ENCODE data around the gene MYOM1.

- TF ChIP-seq EZH2phosphoT487 (IDR thresholded peaks at IDR 0.05; ENCODE audit: borderline replicate concordance, low read length) = no peak
- TF ChIP-seq CTCF (IDR thresholded peaks at IDR 0.05; ENCODE audit: low read depth, low read length, poor library complexity, severe bottlenecking) = no peak
Measured at GRCh38 chr18:3265564-3266033, 45.8 kb upstream of the MYOM1 start.

Data from DOHH2 (cell line).